Effector memory CD8-positive, alpha-beta T cell (primary cell): ENCODE results near the gene COPB2.

Source experiments
- ATAC-seq: fragments of 150-1000 bp; cut with Tn5 transposase; replicated peaks from 2 replicates; pipeline ENCODE4 v1.10.0; 2021; ENCODE audit warnings: mild to moderate bottlenecking, moderate library complexity
- DNase-seq, 3 experiments: peaks; one replicate each; pipeline ENCODE4 v3.0.0; 2021
- H3K27ac Mint-ChIP-seq, 2 donors: one replicate each; pipeline ENCODE4 v1.8.0; 2022; ENCODE audit warnings: mild to moderate bottlenecking in 2 of 2, mixed read lengths in 2 of 2, moderate library complexity in 2 of 2
- H3K27me3 Mint-ChIP-seq, 2 donors: one replicate each; pipeline ENCODE4 v1.8.0; 2022; ENCODE audit warnings: mixed read lengths in 2 of 2
- H3K36me3 Mint-ChIP-seq: one replicate; pipeline ENCODE4 v1.8.0; 2022; ENCODE audit warnings: mild to moderate bottlenecking, moderate library complexity, mixed read lengths; ENCODE audit not compliant: insufficient read depth
- H3K4me1 Mint-ChIP-seq, 2 donors: one replicate each; pipeline ENCODE4 v1.8.0; 2022; ENCODE audit warnings: low read depth in 2 of 2, mixed read lengths in 2 of 2
- H3K4me3 Mint-ChIP-seq, 2 donors: one replicate each; pipeline ENCODE4 v1.8.0; 2022; ENCODE audit warnings: mild to moderate bottlenecking in 2 of 2, mixed read lengths in 2 of 2, moderate library complexity in 2 of 2
- H3K9me3 Mint-ChIP-seq, 2 donors: one replicate each; pipeline ENCODE4 v1.8.0; 2022; ENCODE audit warnings: mixed read lengths in 2 of 2

COPB2 gene

GRCh38 chr3:139319428-139320402 lies 69.7 kb downstream of the COPB2 start:
- H3K4me3 Mint-ChIP-seq: no peak overlapping the region

GRCh38 chr3:139318826-139319225 lies 70.6 kb downstream of the COPB2 start:
- no peak overlapping the region for H3K27ac Mint-ChIP-seq
- ATAC-seq (no peak), DNase-seq (no peak)
- H3K36me3 Mint-ChIP-seq: no peaks in the 10 kb centered on the region
- peaks cover 23 to 70% of the 10 kb centered on the region in 2 donors for H3K27me3 Mint-ChIP-seq
- H3K4me3 Mint-ChIP-seq: no peak overlapping the region
- no peaks in the 10 kb centered on the region for H3K9me3 Mint-ChIP-seq
- no peaks in the 10 kb centered on the region for H3K4me1 Mint-ChIP-seq

More at GRCh38 chr3:139319428-139320402, 69.7 kb downstream of the COPB2 start:
- H3K36me3 Mint-ChIP-seq: no peaks in the 10 kb centered on the region
- no peaks in the 10 kb centered on the region for H3K9me3 Mint-ChIP-seq
- no peak overlapping the region for H3K27ac Mint-ChIP-seq
- peaks cover 23 to 63% of the 10 kb centered on the region in 2 donors for H3K27me3 Mint-ChIP-seq
- H3K4me1 Mint-ChIP-seq: no peaks in the 10 kb centered on the region
- DNase-seq (no peak), ATAC-seq (no peak)

- Mint-ChIP-seq H3K27ac (no peak overlapping the region), H3K36me3 (no peaks in the 10 kb centered on the region), H3K9me3 (no peaks in the 10 kb centered on the region), H3K27me3 (peaks cover 26 to 74% of the 10 kb centered on the region in 2 donors), H3K4me3 (no peak overlapping the region), H3K4me1 (no peaks in the 10 kb centered on the region)
- ATAC-seq (no peak), DNase-seq (no peak)
Observed at GRCh38 chr3:139318431-139318816, 71.0 kb downstream of the COPB2 start.

- Mint-ChIP-seq H3K4me1 (no peaks in the 10 kb centered on the region), H3K36me3 (no peaks in the 10 kb centered on the region), H3K27me3 (peaks cover 32 to 80% of the 10 kb centered on the region in 2 donors), H3K4me3 (no peak overlapping the region), H3K27ac (no peak overlapping the region), H3K9me3 (no peaks in the 10 kb centered on the region)
- DNase-seq (no peak), ATAC-seq (no peak)
Observed at GRCh38 chr3:139317660-139318430, 71.6 kb downstream of the COPB2 start.

- no peak for ATAC-seq
- no peak overlapping the region for H3K27ac Mint-ChIP-seq
- no peaks in the 10 kb centered on the region for H3K4me1 Mint-ChIP-seq
- DNase-seq: no peak
- H3K27me3 Mint-ChIP-seq: peaks cover 34 to 81% of the 10 kb centered on the region in 2 donors
- no peaks in the 10 kb centered on the region for H3K9me3 Mint-ChIP-seq
- H3K4me3 Mint-ChIP-seq: no peak overlapping the region
- no peaks in the 10 kb centered on the region for H3K36me3 Mint-ChIP-seq
Observed at GRCh38 chr3:139317215-139317614, 72.2 kb downstream of the COPB2 start.

- H3K4me1 Mint-ChIP-seq: no peaks in the 10 kb centered on the region
- peaks cover 28 to 76% of the 10 kb centered on the region in 2 donors for H3K27me3 Mint-ChIP-seq
- H3K4me3 Mint-ChIP-seq: no peak overlapping the region
- no peaks in the 10 kb centered on the region for H3K9me3 Mint-ChIP-seq
- H3K36me3 Mint-ChIP-seq: no peaks in the 10 kb centered on the region
- ATAC-seq (no peak), DNase-seq (no peak)
- H3K27ac Mint-ChIP-seq: no peak overlapping the region
Observed at GRCh38 chr3:139313921-139314320, 75.5 kb downstream of the COPB2 start.

- peaks cover 28 to 69% of the 10 kb centered on the region in 2 donors for H3K27me3 Mint-ChIP-seq
Observed at GRCh38 chr3:139312959-139313358, 76.5 kb downstream of the COPB2 start.

GRCh38 chr3:139312416-139312815 lies 77.0 kb downstream of the COPB2 start:
- H3K9me3 Mint-ChIP-seq: no peaks in the 10 kb centered on the region
- H3K4me1 Mint-ChIP-seq: no peaks in the 10 kb centered on the region
- no peak overlapping the region for H3K27ac Mint-ChIP-seq
- H3K27me3 Mint-ChIP-seq: peaks cover 27 to 69% of the 10 kb centered on the region in 2 donors
- no peak overlapping the region for H3K4me3 Mint-ChIP-seq
- H3K36me3 Mint-ChIP-seq: no peaks in the 10 kb centered on the region
- ATAC-seq: no peak
- DNase-seq: no peak

More at GRCh38 chr3:139312959-139313358, 76.5 kb downstream of the COPB2 start:
- H3K9me3 Mint-ChIP-seq: no peaks in the 10 kb centered on the region
- no peak overlapping the region for H3K4me3 Mint-ChIP-seq
- DNase-seq (no peak), ATAC-seq (no peak)
- no peaks in the 10 kb centered on the region for H3K4me1 Mint-ChIP-seq
- H3K36me3 Mint-ChIP-seq: no peaks in the 10 kb centered on the region
- H3K27ac Mint-ChIP-seq: no peak overlapping the region

GRCh38 chr3:139311557-139311956 lies 77.9 kb downstream of the COPB2 start:
- Mint-ChIP-seq H3K4me1 (no peaks in the 10 kb centered on the region), H3K36me3 (no peaks in the 10 kb centered on the region), H3K9me3 (no peaks in the 10 kb centered on the region), H3K27me3 (peaks cover 23 to 63% of the 10 kb centered on the region in 2 donors), H3K27ac (no peak overlapping the region), H3K4me3 (no peak overlapping the region)
- DNase-seq: no peak
- no peak for ATAC-seq

GRCh38 chr3:139310474-139310933 lies 78.9 kb downstream of the COPB2 start:
- Mint-ChIP-seq H3K36me3 (no peaks in the 10 kb centered on the region), H3K4me1 (no peaks in the 10 kb centered on the region), H3K4me3 (no peak overlapping the region), H3K9me3 (no peaks in the 10 kb centered on the region), H3K27me3 (peaks cover 13 to 52% of the 10 kb centered on the region in 2 donors), H3K27ac (no peak overlapping the region)
- ATAC-seq (no peak), DNase-seq (no peak)

- H3K4me1 Mint-ChIP-seq: no peaks in the 10 kb centered on the region
- ATAC-seq: no peak
- peaks cover 15 to 46% of the 10 kb centered on the region in 2 donors for H3K27me3 Mint-ChIP-seq
- no peak for DNase-seq
- no peak overlapping the region for H3K4me3 Mint-ChIP-seq
- no peaks in the 10 kb centered on the region for H3K9me3 Mint-ChIP-seq
- no peaks in the 10 kb centered on the region for H3K36me3 Mint-ChIP-seq
- no peak overlapping the region for H3K27ac Mint-ChIP-seq
Observed at GRCh38 chr3:139309880-139310279, 79.6 kb downstream of the COPB2 start.

GRCh38 chr3:139309061-139309591 lies 80.3 kb downstream of the COPB2 start:
- H3K4me1 Mint-ChIP-seq: no peaks in the 10 kb centered on the region
- no peak for ATAC-seq

GRCh38 chr3:139308560-139308959 lies 80.9 kb downstream of the COPB2 start:
- peaks cover 13 to 35% of the 10 kb centered on the region in 2 donors for H3K27me3 Mint-ChIP-seq
- no peak overlapping the region for H3K4me3 Mint-ChIP-seq
- H3K36me3 Mint-ChIP-seq: no peaks in the 10 kb centered on the region
- H3K27ac Mint-ChIP-seq: no peak overlapping the region
- ATAC-seq (no peak), DNase-seq (no peak)
- no peaks in the 10 kb centered on the region for H3K4me1 Mint-ChIP-seq
- no peaks in the 10 kb centered on the region for H3K9me3 Mint-ChIP-seq

More at GRCh38 chr3:139309061-139309591, 80.3 kb downstream of the COPB2 start:
- Mint-ChIP-seq H3K27ac (no peak overlapping the region), H3K9me3 (no peaks in the 10 kb centered on the region), H3K27me3 (peaks cover 15 to 40% of the 10 kb centered on the region in 2 donors), H3K36me3 (no peaks in the 10 kb centered on the region), H3K4me3 (no peak overlapping the region)
- no peak for DNase-seq
